B cell (primary cell): ENCODE data around the gene SLC35F3. TPM values are rescaled to one million over a fixed set of nuclear protein-coding genes. Genes with fewer than 3 reads are reported as not detected.

Experiments used
- ATAC-seq: fragments of 200-7000 bp; cut with Tn5 transposase; one replicate; pipeline ENCODE4 v1.10.0; 2021; ENCODE audit warnings: low read depth, mild to moderate bottlenecking, moderate number of reproducible peaks, moderate library complexity
- CTCF ChIA-PET: fragments of 350-600 bp; sonication (Branson Sonifier 250); formaldehyde crosslinking; loops from one replicate; lab custom pipeline; 2021; ENCODE audit warnings: antibody characterized with exemption, inconsistent platforms; lab: Charles Lee
- POLR2A ChIA-PET: fragments of 350-600 bp; sonication (Branson Sonifier 250); formaldehyde crosslinking; loops from one replicate; lab custom pipeline; 2021; ENCODE audit warnings: antibody characterized with exemption; lab: Charles Lee
- DNase-seq: peaks from one replicate; pipeline ENCODE4 v3.0.0; 2013
- H2AFZ ChIP-seq: 2 replicates; pipeline ENCODE4 v1.6.1; 2012; ENCODE audit warnings: mild to moderate bottlenecking, low read depth, low read length; ENCODE audit not compliant: insufficient read depth, poor library complexity, severe bottlenecking
- H3K27ac ChIP-seq, 2 donors: 1 replicate in 1 of 2; 2 replicates in 1 of 2; pipeline ENCODE4 v1.5.1; 2012 to 2013; ENCODE audit warnings: low read length in 2 of 2, mild to moderate bottlenecking in 2 of 2, moderate library complexity in 1 of 2
- H3K27me3 ChIP-seq, 4 experiments: fragments of 200-600 bp in 1 of 4; sonication (generic) in 1 of 4; replicated peaks in 1 of 4; 1 replicate in 2 of 4; 2 replicates in 2 of 4; pipeline versions ENCODE4 v1.6.1 to v1.7.0; 2013 to 2016; ENCODE audit warnings: low read length in 3 of 4, mild to moderate bottlenecking in 2 of 4, mixed read lengths in 1 of 4, moderate library complexity in 1 of 4; ENCODE audit not compliant: insufficient read depth in 4 of 4, control insufficient read depth in 3 of 4; ENCODE audit errors: control extremely low read depth in 1 of 4
- H3K36me3 ChIP-seq, 2 experiments: replicated peaks in 1 of 2; 1 replicate in 1 of 2; 2 replicates in 1 of 2; pipeline versions ENCODE4 v1.6.1 to v1.7.1; 2013; ENCODE audit warnings: low read length in 1 of 2; ENCODE audit not compliant: insufficient read depth in 2 of 2, control insufficient read depth in 1 of 2; ENCODE audit errors: control extremely low read depth in 1 of 2, extremely low read depth in 1 of 2
- H3K4me1 ChIP-seq, 2 donors: fragments of 200-600 bp in 1 of 2; sonication (generic) in 1 of 2; 1 replicate in 1 of 2; 2 replicates in 1 of 2; pipeline versions ENCODE4 v1.5.1 to v1.6.1; 2013 to 2017; ENCODE audit warnings: low read length in 2 of 2; ENCODE audit not compliant: control insufficient read depth in 2 of 2, insufficient read depth in 2 of 2
- H3K4me2 ChIP-seq: replicated peaks from 2 replicates; pipeline ENCODE3; 2012; ENCODE audit warnings: mild to moderate bottlenecking, low read depth, low read length; ENCODE audit not compliant: poor library complexity, severe bottlenecking
- H3K4me3 ChIP-seq, 5 experiments: fragments of 200-600 bp in 1 of 5; sonication (generic) in 1 of 5; 1 replicate in 3 of 5; 2 replicates in 2 of 5; pipeline versions ENCODE4 v1.5.1 to v1.7.0; 2011 to 2016; ENCODE audit warnings: low read length in 4 of 5, mild to moderate bottlenecking in 4 of 5, low read depth in 2 of 5, control low read depth in 1 of 5, moderate library complexity in 1 of 5; ENCODE audit not compliant: insufficient read depth in 1 of 5; ENCODE audit errors: control extremely low read depth in 1 of 5, extremely low read depth in 1 of 5
- H3K79me2 ChIP-seq: fragments of 200-600 bp; sonication (generic); one replicate; pipeline ENCODE4 v1.6.0; 2016; ENCODE audit warnings: low read length; ENCODE audit not compliant: control insufficient read depth, insufficient read depth
- H3K9ac ChIP-seq: fragments of 200-600 bp; sonication (generic); 2 replicates; pipeline ENCODE4 v1.6.1; 2017; ENCODE audit warnings: mild to moderate bottlenecking, low read length, moderate library complexity
- H3K9me3 ChIP-seq, 3 donors: one replicate each; pipeline versions ENCODE4 v1.6.1 to v1.7.1; 2013; ENCODE audit warnings: low read length in 2 of 3; ENCODE audit not compliant: control insufficient read depth in 2 of 3, insufficient read depth in 1 of 3; ENCODE audit errors: control extremely low read depth in 1 of 3
- H4K20me1 ChIP-seq: 2 replicates; pipeline ENCODE4 v1.6.0; 2012; ENCODE audit warnings: mild to moderate bottlenecking, low read length; ENCODE audit not compliant: insufficient read depth, control insufficient read depth, poor library complexity, severe bottlenecking
- H3K27ac Mint-ChIP-seq: one replicate; pipeline ENCODE4 v1.8.0; 2021; ENCODE audit warnings: mixed read lengths
- H3K27me3 Mint-ChIP-seq: one replicate; pipeline ENCODE4 v1.8.0; 2021; ENCODE audit warnings: mixed read lengths
- H3K4me1 Mint-ChIP-seq: one replicate; pipeline ENCODE4 v1.8.0; 2021; ENCODE audit warnings: mixed read lengths
- H3K4me3 Mint-ChIP-seq: one replicate; pipeline ENCODE4 v1.8.0; 2021; ENCODE audit warnings: mixed read lengths
- H3K9me3 Mint-ChIP-seq: one replicate; pipeline ENCODE4 v1.8.0; 2022; ENCODE audit warnings: mixed read lengths; ENCODE audit not compliant: insufficient read depth
- EZH2 ChIP-seq: IDR thresholded peaks from 2 replicates; pipeline ENCODE4 v1.6.1; 2012; ENCODE audit warnings: borderline replicate concordance, low read depth, mild to moderate bottlenecking, moderate library complexity, low read length; ENCODE audit not compliant: insufficient read depth, poor library complexity, severe bottlenecking
- WGBS: methylation state at CpG from one replicate; pipeline ENCODE4 v1.1.5; 2013; ENCODE audit warnings: missing lambda C conversion rate; ENCODE audit not compliant: insufficient coverage; 5-methylcytosine and 5-hydroxymethylcytosine counted together
- intact Hi-C: fragments of 100-400 bp; cut with micrococcal nuclease; formaldehyde crosslinking; loops from one replicate; pipeline ENCODE4 v1.10.0; 2022
- polyA plus RNA-seq: library from polyadenylated mRNA; depleted of rRNA; stranded (reverse); fragments of >200 nt; gene quantifications from 2 replicates; pipeline ENCODE4 v1.2.3, GENCODE V29; 2012
- total RNA-seq, 2 donors: library from RNA; stranded (reverse); fragments of 120-200 nt in 1 of 2; gene quantifications; 1 replicate in 1 of 2; 2 replicates in 1 of 2; pipeline versions ENCODE4 v1.2.3 to v1.2.4, GENCODE V29; 2013 to 2022
- TF ChIP-seq, protein P1 (sequence below): fragments of 200-600 bp; IDR thresholded peaks from one replicate; pipeline ENCODE4 v1.8.0; 2022; ENCODE audit warnings: antibody characterized with exemption, mild to moderate bottlenecking

Gene SLC35F3
- total and polyA plus RNA-seq, 2 donors (not counting 1 experiment from before 2014, with no cell fraction given) = not detected

DNA sequence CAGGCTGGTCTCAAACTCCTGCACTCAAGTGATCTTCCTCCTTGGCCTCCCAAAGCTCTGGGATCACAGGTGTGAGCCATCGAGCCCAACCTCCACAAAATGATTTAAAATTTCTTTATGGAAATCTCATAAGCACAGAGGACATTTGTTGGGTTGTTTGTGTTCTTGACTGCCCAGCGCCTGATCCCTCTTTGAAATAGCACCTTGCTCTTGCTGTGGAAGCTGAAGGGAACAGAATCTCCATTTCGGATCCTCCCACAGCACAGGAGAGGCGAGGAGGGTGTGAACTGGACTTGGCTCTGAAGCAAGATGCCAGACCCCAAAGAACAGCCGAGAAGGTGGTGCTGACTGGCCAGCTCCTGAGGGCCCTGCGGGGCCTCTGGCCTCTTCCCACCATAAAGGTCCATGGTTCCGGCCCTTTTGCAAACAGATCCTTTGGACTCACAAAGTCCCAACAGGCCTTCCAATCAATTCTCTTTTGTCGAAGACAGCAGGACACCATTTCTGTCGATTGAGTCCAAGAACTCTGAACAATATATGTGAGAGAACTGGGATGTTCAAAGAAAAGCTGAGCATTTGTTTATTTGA, 423.2 kb downstream of the SLC35F3 start:
- no peaks in the 10 kb centered on the region for H3K9me3 Mint-ChIP-seq
- Histone ChIP-seq H3K4me3 (no peak overlapping the region), H3K27ac (no peak overlapping the region), H3K9me3 (peaks cover 0 to 4% (median 0%) of the 10 kb centered on the region in 3 donors), H4K20me1 (no peaks in the 10 kb centered on the region), H3K27me3 (peaks cover 0 to 24% (median 4%) of the 10 kb centered on the region in 4 experiments), H3K4me1 (peaks cover 0 to 26% of the 10 kb centered on the region in 2 donors), H3K9ac (no peak overlapping the region), H2AFZ (no peak overlapping the region), H3K4me2 (no peak overlapping the region), H3K79me2 (no peaks in the 10 kb centered on the region), H3K36me3 (no peaks in the 10 kb centered on the region)
- no peak for ATAC-seq
- no peak overlapping the region for H3K4me3 Mint-ChIP-seq
- peaks cover 33% of the 10 kb centered on the region for H3K27me3 Mint-ChIP-seq
- ChIA-PET CTCF (interaction anchor here (1.1 to 5.9 kb wide), 6 partner anchors 9 to 47 kb away, joined by 3 to 57 read pairs (median 6); no protein-coding TSS in a partner anchor), POLR2A (interaction anchor here (1.5 kb wide), 1 partner anchor 46 kb away, joined by 3 read pairs; the partner anchor contains the start of gene COA6)
- no peak overlapping the region for H3K27ac Mint-ChIP-seq
- TF ChIP-seq, protein P1, sequence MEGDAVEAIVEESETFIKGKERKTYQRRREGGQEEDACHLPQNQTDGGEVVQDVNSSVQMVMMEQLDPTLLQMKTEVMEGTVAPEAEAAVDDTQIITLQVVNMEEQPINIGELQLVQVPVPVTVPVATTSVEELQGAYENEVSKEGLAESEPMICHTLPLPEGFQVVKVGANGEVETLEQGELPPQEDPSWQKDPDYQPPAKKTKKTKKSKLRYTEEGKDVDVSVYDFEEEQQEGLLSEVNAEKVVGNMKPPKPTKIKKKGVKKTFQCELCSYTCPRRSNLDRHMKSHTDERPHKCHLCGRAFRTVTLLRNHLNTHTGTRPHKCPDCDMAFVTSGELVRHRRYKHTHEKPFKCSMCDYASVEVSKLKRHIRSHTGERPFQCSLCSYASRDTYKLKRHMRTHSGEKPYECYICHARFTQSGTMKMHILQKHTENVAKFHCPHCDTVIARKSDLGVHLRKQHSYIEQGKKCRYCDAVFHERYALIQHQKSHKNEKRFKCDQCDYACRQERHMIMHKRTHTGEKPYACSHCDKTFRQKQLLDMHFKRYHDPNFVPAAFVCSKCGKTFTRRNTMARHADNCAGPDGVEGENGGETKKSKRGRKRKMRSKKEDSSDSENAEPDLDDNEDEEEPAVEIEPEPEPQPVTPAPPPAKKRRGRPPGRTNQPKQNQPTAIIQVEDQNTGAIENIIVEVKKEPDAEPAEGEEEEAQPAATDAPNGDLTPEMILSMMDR = no peak
- TF ChIP-seq EZH2 = no peak
- 100% methylated on average over 5 of the region's 9 CpGs for WGBS
- peaks cover 24% of the 10 kb centered on the region for H3K4me1 Mint-ChIP-seq
- DNase-seq = no peak
- intact Hi-C loops = no loop called here

DNA sequence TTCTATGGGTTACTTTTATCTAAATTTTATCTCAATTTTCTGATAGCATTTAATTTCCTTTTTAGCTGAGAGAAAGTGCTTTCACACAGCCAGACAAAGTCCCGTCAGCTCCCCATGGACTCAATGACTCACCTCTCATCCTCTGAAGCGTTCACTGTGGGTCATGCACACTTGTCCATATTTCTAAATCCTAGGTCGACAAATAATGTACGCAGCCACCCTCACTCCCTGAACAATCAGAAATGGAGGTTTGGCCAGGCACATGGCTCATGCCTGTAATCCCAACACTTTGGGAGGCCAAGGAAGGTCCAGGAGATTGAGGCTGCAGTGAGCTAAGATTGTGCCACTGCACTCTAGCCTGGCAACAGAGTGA, 426.4 kb downstream of the SLC35F3 start:
- no peak for DNase-seq
- no peak overlapping the region for H3K4me3 ChIP-seq
- no peak overlapping the region for H3K27ac ChIP-seq
- TF ChIP-seq, protein P1 = no peak
- no peak for TF ChIP-seq EZH2
- no peak overlapping the region for H3K9ac ChIP-seq
- POLR2A ChIA-PET = no interaction called here
- H3K4me2 ChIP-seq = no peak overlapping the region
- no peak overlapping the region for H2AFZ ChIP-seq
- CTCF ChIA-PET = interaction anchor here (1.7 kb wide), 1 partner anchor 21 kb away, joined by 6 read pairs; no protein-coding TSS in a partner anchor
- no peaks in the 10 kb centered on the region for H4K20me1 ChIP-seq
- intact Hi-C loops = loop anchor here (1.0 kb wide), 1 partner anchor 42 kb away; the partner anchor contains the start of gene COA6
- peaks cover 0 to 18% of the 10 kb centered on the region in 2 donors for H3K4me1 ChIP-seq
- no peaks in the 10 kb centered on the region for H3K36me3 ChIP-seq
- no peak for ATAC-seq
- Mint-ChIP-seq H3K9me3 (no peaks in the 10 kb centered on the region), H3K4me3 (no peak overlapping the region), H3K4me1 (peaks cover 16% of the 10 kb centered on the region), H3K27ac (no peak overlapping the region), H3K27me3 (peaks cover 21% of the 10 kb centered on the region)
- WGBS = 64% methylated on average over 4 of the region's 4 CpGs
- no peaks in the 10 kb centered on the region for H3K79me2 ChIP-seq
- peaks cover 2 to 4% (median 3%) of the 10 kb centered on the region in 3 donors for H3K9me3 ChIP-seq
- H3K27me3 ChIP-seq = peaks cover 0 to 2% (median 0%) of the 10 kb centered on the region in 4 experiments
